HepG2 (cell line): ENCODE data around the gene NDUFAF8. TPM values are rescaled to one million over a fixed set of nuclear protein-coding genes. Genes with fewer than 3 reads are reported as not detected.

ENCODE experiments used
- ATAC-seq: fragments of 200-7000 bp; cut with Tn5 transposase; 3 replicates; pipeline ENCODE4 v1.9.1; 2020; ENCODE audit warnings: mild to moderate bottlenecking, moderate library complexity
- BruUV-seq: library from RNA; stranded (reverse); fragments of 400-500 nt; replicated peaks from 2 replicates; lab custom pipeline; 2021; lab: Mats Ljungman, UMichigan
- CTCF ChIA-PET: fragments of 300-600 bp; formaldehyde crosslinking; extraction: SDS; loops from one replicate; lab custom pipeline; 2021; ENCODE audit warnings: low total read pairs, inconsistent platforms, low intra/inter-chr PET ratio; lab: Yijun Ruan, JAX
- POLR2A ChIA-PET: fragments of 350-600 bp; sonication (Branson Sonifier 250); formaldehyde crosslinking; loops from one replicate; lab custom pipeline; 2020; ENCODE audit warnings: antibody characterized with exemption, inconsistent platforms; lab: Yijun Ruan, JAX
- DNase-seq: peaks from one replicate; pipeline ENCODE4 v3.0.0-alpha.2; 2015; ENCODE audit warnings: low spot score
- FAIRE-seq: peaks from 3 replicates; lab custom pipeline; 2011; peaks lifted over from hg19 to GRCh38; lab: Jason Lieb, UNC
- H2AFZ ChIP-seq: one replicate; pipeline ENCODE4 v1.6.1; 2011; ENCODE audit warnings: low read length, inconsistent platforms
- H3K27ac ChIP-seq: fragments of 300-600 bp; 3 replicates; pipeline ENCODE4 v1.8.0; 2011; ENCODE audit warnings: mixed run types, mild to moderate bottlenecking, mixed read lengths, low read length, inconsistent platforms; ENCODE audit not compliant: insufficient read depth; ENCODE audit errors: extremely low read length
- H3K27me3 ChIP-seq, 2 experiments: fragments of 200-600 bp in 1 of 2; 2 replicates in 1 of 2; 3 replicates in 1 of 2; pipeline versions ENCODE4 v1.6.0 to v1.8.0; 2011; ENCODE audit warnings: low read length in 2 of 2, mild to moderate bottlenecking in 2 of 2, moderate library complexity in 2 of 2, inconsistent platforms in 1 of 2; ENCODE audit not compliant: insufficient read depth in 2 of 2, control insufficient read depth in 1 of 2
- H3K36me3 ChIP-seq, 2 experiments: fragments of 200-600 bp in 1 of 2; replicated peaks in 1 of 2; 2 replicates in 1 of 2; 3 replicates in 1 of 2; pipeline versions ENCODE4 v1.5.1 to v1.8.0; 2011; ENCODE audit warnings: low read length in 2 of 2, inconsistent platforms in 1 of 2; ENCODE audit not compliant: insufficient read depth in 2 of 2, control insufficient read depth in 1 of 2
- H3K4me1 ChIP-seq: 2 replicates; pipeline ENCODE4 v1.5.1; 2012; ENCODE audit warnings: low read length, inconsistent platforms; ENCODE audit not compliant: insufficient read depth
- H3K4me2 ChIP-seq: 2 replicates; pipeline ENCODE4 v1.6.0; 2011; ENCODE audit warnings: low read depth, low read length, inconsistent platforms
- H3K4me3 ChIP-seq, 3 experiments: fragments of 200-600 bp in 1 of 3; sonication (generic), shearing (Covaris generic) in 1 of 3; replicated peaks in 1 of 3; 2 replicates each; pipeline ENCODE4 v1.5.1; 2011 to 2016; ENCODE audit warnings: low read length in 3 of 3, inconsistent platforms in 2 of 3, low read depth in 2 of 3, mild to moderate bottlenecking in 2 of 3, control low read depth in 1 of 3, mixed read lengths in 1 of 3; ENCODE audit not compliant: insufficient read depth in 1 of 3
- H3K79me2 ChIP-seq: one replicate; pipeline ENCODE4 v1.6.1; 2011; ENCODE audit warnings: low read length, inconsistent platforms; ENCODE audit not compliant: insufficient read depth
- H3K9ac ChIP-seq: 2 replicates; pipeline ENCODE4 v1.6.0; 2011; ENCODE audit warnings: mild to moderate bottlenecking, low read depth, low read length, inconsistent platforms; ENCODE audit not compliant: insufficient read depth
- H3K9me3 ChIP-seq: 2 replicates; pipeline ENCODE4 v1.5.1; 2012; ENCODE audit warnings: mild to moderate bottlenecking, low read length
- H4K20me1 ChIP-seq: 2 replicates; pipeline ENCODE4 v1.6.0; 2011; ENCODE audit warnings: inconsistent platforms, mild to moderate bottlenecking, low read length, moderate library complexity; ENCODE audit not compliant: insufficient read depth
- CBX5 ChIP-seq: sonication (generic); formaldehyde crosslinking; IDR thresholded peaks from 2 replicates; pipeline ENCODE4 v1.4.0; 2020; ENCODE audit warnings: missing genetic modification reagents, borderline replicate concordance
- CHD2 ChIP-seq: IDR thresholded peaks from 2 replicates; pipeline ENCODE4 v1.6.1; 2011; ENCODE audit warnings: low read depth, low read length, improper control_type of control experiment
- MXD4 ChIP-seq: IDR thresholded peaks from 2 replicates; pipeline ENCODE4 v1.6.1; 2016; ENCODE audit warnings: mild to moderate bottlenecking, missing biosample characterization, missing genetic modification reagents
- NFE2L2 ChIP-seq: fragments of 150-350 bp; IDR thresholded peaks from 2 replicates; pipeline ENCODE4 v1.6.1; 2014; ENCODE audit warnings: low read length
- ZBTB1 ChIP-seq: sonication (generic); formaldehyde crosslinking; IDR thresholded peaks from 2 replicates; pipeline ENCODE4 v1.4.0; 2020; ENCODE audit warnings: missing genetic modification reagents, borderline replicate concordance
- ZIK1 ChIP-seq: sonication (generic); formaldehyde crosslinking; IDR thresholded peaks from 2 replicates; pipeline ENCODE4 v1.5.0; 2020; ENCODE audit warnings: mild to moderate bottlenecking, low read depth, missing genetic modification reagents, borderline replicate concordance
- ZNF564 ChIP-seq: sonication (generic); formaldehyde crosslinking; IDR thresholded peaks from 2 replicates; pipeline ENCODE4 v1.8.1; 2023; ENCODE audit warnings: mild to moderate bottlenecking, missing genetic modification reagents
- ZNF724P ChIP-seq: sonication (generic); formaldehyde crosslinking; IDR thresholded peaks from 2 replicates; pipeline ENCODE4 v1.8.0; 2022; ENCODE audit warnings: missing genetic modification reagents, borderline replicate concordance
- ZNF839 ChIP-seq: sonication (generic); formaldehyde crosslinking; IDR thresholded peaks from 2 replicates; pipeline ENCODE4 v1.4.0; 2020; ENCODE audit warnings: missing genetic modification reagents, mild to moderate bottlenecking, borderline replicate concordance
- ZSCAN22 ChIP-seq: sonication (generic); formaldehyde crosslinking; IDR thresholded peaks from 2 replicates; pipeline ENCODE4 v1.4.0; 2020; ENCODE audit warnings: mild to moderate bottlenecking, missing genetic modification reagents
- WGBS: methylation state at CpG from one replicate; pipeline ENCODE4 v1.1.6; 2017; ENCODE audit warnings: low lambda C conversion rate; 5-methylcytosine and 5-hydroxymethylcytosine counted together
- in situ Hi-C: cut with HindIII; loops from 2 replicates; pipeline ENCODE4 v1.10.0; 2017; ENCODE audit warnings: low pct_unique_long_range_greater_than_20kb; ENCODE audit not compliant: extremely low pct_ligation_motif_present
- intact Hi-C: fragments of 100-400 bp; cut with micrococcal nuclease; formaldehyde crosslinking; loops from one replicate; pipeline ENCODE4 v1.10.0; 2022; ENCODE audit not compliant: unreplicated experiment
- polyA plus RNA-seq, 8 experiments: library from polyadenylated mRNA; depleted of rRNA in 3 of 8; stranded (reverse) in 7 of 8; unstranded in 1 of 8; fragments of >200 nt; fragmentation: Illumina TruSeq in 4 of 8; extraction: Trizol in 4 of 8; gene quantifications; 2 replicates each; pipeline versions ENCODE4 v1.2.1 to v1.2.3, GENCODE V29; 2011 to 2016; ENCODE audit warnings: low read depth in 4 of 8, missing spikeins in 1 of 8, mixed read lengths in 1 of 8; ENCODE audit not compliant: insufficient read depth in 1 of 8
- total RNA-seq, 5 experiments: library from RNA; depleted of rRNA; stranded (reverse); fragments of >200 nt; fragmentation: Illumina TruSeq; extraction: Trizol; gene quantifications; 2 replicates each; pipeline ENCODE4 v1.2.3, GENCODE V29; 2016; ENCODE audit warnings: low read depth in 1 of 5
- TF ChIP-seq, protein P1 (sequence below): sonication (generic); formaldehyde crosslinking; IDR thresholded peaks from 2 replicates; pipeline ENCODE4 v1.8.0; 2022; ENCODE audit warnings: mild to moderate bottlenecking, missing genetic modification reagents, borderline replicate concordance
- TF ChIP-seq, protein P2 (sequence below): sonication (generic); formaldehyde crosslinking; IDR thresholded peaks from 2 replicates; pipeline ENCODE4 v1.5.1; 2020; ENCODE audit warnings: mild to moderate bottlenecking, missing genetic modification reagents, moderate library complexity
- TF ChIP-seq, protein P3 (sequence below): sonication (generic); formaldehyde crosslinking; IDR thresholded peaks from 2 replicates; pipeline ENCODE4 v1.9.0; 2022; ENCODE audit warnings: missing genetic modification reagents, mild to moderate bottlenecking, borderline replicate concordance
- TF ChIP-seq, protein P4 (sequence below): sonication (generic); formaldehyde crosslinking; IDR thresholded peaks from 2 replicates; pipeline ENCODE4 v1.4.0; 2020; ENCODE audit warnings: missing genetic modification reagents, low read depth, mild to moderate bottlenecking, borderline replicate concordance
- TF ChIP-seq, protein P5 (sequence below): sonication (generic); formaldehyde crosslinking; IDR thresholded peaks from 2 replicates; pipeline ENCODE4 v1.8.0; 2022; ENCODE audit warnings: missing genetic modification reagents, low read depth, mild to moderate bottlenecking, borderline replicate concordance
- TF ChIP-seq, protein P6 (sequence below): sonication (generic); formaldehyde crosslinking; IDR thresholded peaks from 2 replicates; pipeline ENCODE4 v1.8.1; 2022; ENCODE audit warnings: low read depth, mild to moderate bottlenecking, missing genetic modification reagents

Gene NDUFAF8
- total and polyA plus RNA-seq, 2 of the 13 experiments (the other 11 are each of a cell fraction or from before 2014, with no cell fraction given), result 75.6 to 233 TPM

DNA sequence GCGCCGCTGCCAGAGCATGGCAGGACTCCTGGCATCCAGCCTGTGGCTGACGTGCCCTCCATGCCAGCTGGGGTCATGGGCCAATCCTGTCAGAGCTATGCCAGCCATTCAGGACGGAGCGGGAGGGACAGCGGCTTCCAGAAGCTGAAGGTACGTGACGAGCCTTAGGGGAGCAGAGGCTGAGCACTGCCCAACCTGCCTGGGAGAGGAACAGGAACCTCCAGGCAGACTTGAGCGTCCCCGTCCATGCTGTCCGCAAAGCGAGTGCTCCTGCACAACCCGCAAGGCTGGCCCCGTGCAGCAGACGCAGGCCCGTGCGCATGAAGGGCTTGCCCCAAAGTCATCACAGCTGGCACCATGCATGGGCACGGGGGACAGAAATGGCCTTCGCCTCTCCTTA is 21.5 kb downstream of the NDUFAF8 start:
- Histone ChIP-seq H3K9me3 (no peaks in the 10 kb centered on the region), H3K36me3 (peaks cover 35 to 67% of the 10 kb centered on the region in 2 experiments), H3K4me1 (no peaks in the 10 kb centered on the region), H3K4me2 (no peak overlapping the region), H3K79me2 (no peaks in the 10 kb centered on the region), H3K27me3 (no peaks in the 10 kb centered on the region), H3K9ac (no peak overlapping the region), H3K27ac (no peak overlapping the region), H3K4me3 (no peak overlapping the region), H4K20me1 (no peaks in the 10 kb centered on the region), H2AFZ (no peak overlapping the region)
- TF ChIP-seq, protein P1, sequence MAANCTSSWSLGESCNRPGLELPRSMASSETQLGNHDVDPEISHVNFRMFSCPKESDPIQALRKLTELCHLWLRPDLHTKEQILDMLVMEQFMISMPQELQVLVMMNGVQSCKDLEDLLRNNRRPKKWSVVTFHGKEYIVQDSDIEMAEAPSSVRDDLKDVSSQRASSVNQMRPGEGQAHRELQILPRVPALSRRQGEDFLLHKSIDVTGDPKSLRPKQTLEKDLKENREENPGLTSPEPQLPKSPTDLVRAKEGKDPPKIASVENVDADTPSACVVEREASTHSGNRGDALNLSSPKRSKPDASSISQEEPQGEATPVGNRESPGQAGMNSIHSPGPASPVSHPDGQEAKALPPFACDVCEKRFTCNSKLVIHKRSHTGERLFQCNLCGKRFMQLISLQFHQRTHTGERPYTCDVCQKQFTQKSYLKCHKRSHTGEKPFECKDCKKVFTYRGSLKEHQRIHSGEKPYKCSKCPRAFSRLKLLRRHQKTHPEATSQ (CRISPR knock-in tag), result no peak
- TF ChIP-seq, protein P2, sequence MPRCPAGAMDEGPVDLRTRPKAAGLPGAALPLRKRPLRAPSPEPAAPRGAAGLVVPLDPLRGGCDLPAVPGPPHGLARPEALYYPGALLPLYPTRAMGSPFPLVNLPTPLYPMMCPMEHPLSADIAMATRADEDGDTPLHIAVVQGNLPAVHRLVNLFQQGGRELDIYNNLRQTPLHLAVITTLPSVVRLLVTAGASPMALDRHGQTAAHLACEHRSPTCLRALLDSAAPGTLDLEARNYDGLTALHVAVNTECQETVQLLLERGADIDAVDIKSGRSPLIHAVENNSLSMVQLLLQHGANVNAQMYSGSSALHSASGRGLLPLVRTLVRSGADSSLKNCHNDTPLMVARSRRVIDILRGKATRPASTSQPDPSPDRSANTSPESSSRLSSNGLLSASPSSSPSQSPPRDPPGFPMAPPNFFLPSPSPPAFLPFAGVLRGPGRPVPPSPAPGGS, result no peak
- TF ChIP-seq ZNF564, result no peak
- TF ChIP-seq, protein P3, sequence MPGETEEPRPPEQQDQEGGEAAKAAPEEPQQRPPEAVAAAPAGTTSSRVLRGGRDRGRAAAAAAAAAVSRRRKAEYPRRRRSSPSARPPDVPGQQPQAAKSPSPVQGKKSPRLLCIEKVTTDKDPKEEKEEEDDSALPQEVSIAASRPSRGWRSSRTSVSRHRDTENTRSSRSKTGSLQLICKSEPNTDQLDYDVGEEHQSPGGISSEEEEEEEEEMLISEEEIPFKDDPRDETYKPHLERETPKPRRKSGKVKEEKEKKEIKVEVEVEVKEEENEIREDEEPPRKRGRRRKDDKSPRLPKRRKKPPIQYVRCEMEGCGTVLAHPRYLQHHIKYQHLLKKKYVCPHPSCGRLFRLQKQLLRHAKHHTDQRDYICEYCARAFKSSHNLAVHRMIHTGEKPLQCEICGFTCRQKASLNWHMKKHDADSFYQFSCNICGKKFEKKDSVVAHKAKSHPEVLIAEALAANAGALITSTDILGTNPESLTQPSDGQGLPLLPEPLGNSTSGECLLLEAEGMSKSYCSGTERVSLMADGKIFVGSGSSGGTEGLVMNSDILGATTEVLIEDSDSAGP (CRISPR knock-in tag), result no peak
- TF ChIP-seq MXD4, result no peak
- TF ChIP-seq NFE2L2, result no peak
- TF ChIP-seq ZNF724P, result no peak
- TF ChIP-seq ZIK1 (CRISPR knock-in tag), result no peak
- TF ChIP-seq, protein P4, sequence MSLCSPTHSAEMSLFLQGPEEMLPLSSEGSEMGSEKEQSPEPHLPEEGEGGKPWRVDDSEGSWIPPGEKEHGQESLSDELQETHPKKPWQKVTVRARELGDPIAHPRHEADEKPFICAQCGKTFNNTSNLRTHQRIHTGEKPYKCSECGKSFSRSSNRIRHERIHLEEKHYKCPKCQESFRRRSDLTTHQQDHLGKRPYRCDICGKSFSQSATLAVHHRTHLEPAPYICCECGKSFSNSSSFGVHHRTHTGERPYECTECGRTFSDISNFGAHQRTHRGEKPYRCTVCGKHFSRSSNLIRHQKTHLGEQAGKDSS, result no peak
- TF ChIP-seq, protein P5, sequence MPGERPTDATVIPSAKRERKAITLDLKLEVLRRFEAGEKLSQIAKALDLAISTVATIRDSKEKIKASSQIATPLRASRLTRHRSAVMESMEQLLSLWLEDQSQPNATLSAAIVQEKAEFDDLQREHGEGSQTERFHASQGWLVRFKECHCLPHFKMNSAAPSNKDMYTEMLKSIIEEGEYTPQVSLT, result no peak
- TF ChIP-seq, protein P6, sequence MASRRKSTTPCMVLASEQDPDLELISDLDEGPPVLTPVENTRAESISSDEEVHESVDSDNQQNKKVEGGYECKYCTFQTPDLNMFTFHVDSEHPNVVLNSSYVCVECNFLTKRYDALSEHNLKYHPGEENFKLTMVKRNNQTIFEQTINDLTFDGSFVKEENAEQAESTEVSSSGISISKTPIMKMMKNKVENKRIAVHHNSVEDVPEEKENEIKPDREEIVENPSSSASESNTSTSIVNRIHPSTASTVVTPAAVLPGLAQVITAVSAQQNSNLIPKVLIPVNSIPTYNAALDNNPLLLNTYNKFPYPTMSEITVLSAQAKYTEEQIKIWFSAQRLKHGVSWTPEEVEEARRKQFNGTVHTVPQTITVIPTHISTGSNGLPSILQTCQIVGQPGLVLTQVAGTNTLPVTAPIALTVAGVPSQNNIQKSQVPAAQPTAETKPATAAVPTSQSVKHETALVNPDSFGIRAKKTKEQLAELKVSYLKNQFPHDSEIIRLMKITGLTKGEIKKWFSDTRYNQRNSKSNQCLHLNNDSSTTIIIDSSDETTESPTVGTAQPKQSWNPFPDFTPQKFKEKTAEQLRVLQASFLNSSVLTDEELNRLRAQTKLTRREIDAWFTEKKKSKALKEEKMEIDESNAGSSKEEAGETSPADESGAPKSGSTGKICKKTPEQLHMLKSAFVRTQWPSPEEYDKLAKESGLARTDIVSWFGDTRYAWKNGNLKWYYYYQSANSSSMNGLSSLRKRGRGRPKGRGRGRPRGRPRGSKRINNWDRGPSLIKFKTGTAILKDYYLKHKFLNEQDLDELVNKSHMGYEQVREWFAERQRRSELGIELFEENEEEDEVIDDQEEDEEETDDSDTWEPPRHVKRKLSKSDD (CRISPR knock-in tag), result no peak
- TF ChIP-seq ZBTB1 (CRISPR knock-in tag), result no peak
- no peak for TF ChIP-seq ZNF839 (CRISPR knock-in tag)
- TF ChIP-seq CBX5, result no peak
- TF ChIP-seq CHD2, result no peak
- no peak for TF ChIP-seq ZSCAN22 (CRISPR knock-in tag)
- WGBS, result 95% methylated on average over 11 of the region's 19 CpGs
- FAIRE-seq (no peak), ATAC-seq (no peak), DNase-seq (no peak)
- in situ Hi-C loops, result no loop called here
- no TSS peak for BruUV-seq
- intact Hi-C loops, result no loop called here
- ChIA-PET CTCF (no interaction called here), POLR2A (no interaction called here)
